Measurements from ENCODE around the gene PCNX4.

The PCNX4 gene

GRCh38 chr14:60111732-60112131 is 20.0 kb downstream of the PCNX4 start:
- Histone ChIP-seq H3K4me1 (ENCODE audit: insufficient read depth, low read length, severe bottlenecking) (no peaks in the 10 kb centered on the region), H3K27ac (ENCODE audit: low read depth, low read length, poor library complexity, severe bottlenecking) (no peak overlapping the region), H3K9ac (ENCODE audit: low read length) (no peak overlapping the region), H3K27me3 (ENCODE audit: insufficient read depth, low read length) (no peaks in the 10 kb centered on the region), H3K4me2 (ENCODE audit: low read length) (no peak overlapping the region), H3K36me3 (ENCODE audit: insufficient read depth, low read length) (peaks cover 57% of the 10 kb centered on the region), H4K20me1 (ENCODE audit: insufficient read depth, low read length) (no peaks in the 10 kb centered on the region), H3K4me3 (ENCODE audit: low read depth, low read length, poor library complexity, severe bottlenecking) (no peak overlapping the region), H3F3A (ENCODE audit: insufficient read depth, low read length) (no peaks in the 10 kb centered on the region), H3K9me3 (ENCODE audit: low read length) (no peaks in the 10 kb centered on the region), H2AFZ (ENCODE audit: low read length) (no peak overlapping the region), H3K79me2 (ENCODE audit: insufficient read depth, low read length) (0 out of 2 replicates have a peak, but pooled peaks cover 14% of the 10 kb centered on the region), H3K9me2 (ENCODE audit: low read depth, low read length) (no peaks in the 10 kb centered on the region)
- TF ChIP-seq CTCF (IDR thresholded peaks at IDR 0.05; ENCODE audit: low read length) (no peak), EZH2 (IDR thresholded peaks at IDR 0.05; ENCODE audit: borderline replicate concordance, low read length) (no peak)

- Histone ChIP-seq H3K27me3 (ENCODE audit: insufficient read depth, low read length) (no peaks in the 10 kb centered on the region), H3K36me3 (ENCODE audit: insufficient read depth, low read length) (peaks cover 60% of the 10 kb centered on the region), H3K79me2 (ENCODE audit: insufficient read depth, low read length) (0 out of 2 replicates have a peak, but pooled peaks cover 7% of the 10 kb centered on the region), H3K4me3 (ENCODE audit: low read depth, low read length, poor library complexity, severe bottlenecking) (no peak overlapping the region), H3K9ac (ENCODE audit: low read length) (no peak overlapping the region), H3K27ac (ENCODE audit: low read depth, low read length, poor library complexity, severe bottlenecking) (no peak overlapping the region), H3K9me2 (ENCODE audit: low read depth, low read length) (no peaks in the 10 kb centered on the region), H2AFZ (ENCODE audit: low read length) (no peak overlapping the region), H4K20me1 (ENCODE audit: insufficient read depth, low read length) (no peaks in the 10 kb centered on the region), H3F3A (ENCODE audit: insufficient read depth, low read length) (no peaks in the 10 kb centered on the region), H3K4me1 (ENCODE audit: insufficient read depth, low read length, severe bottlenecking) (no peaks in the 10 kb centered on the region), H3K9me3 (ENCODE audit: low read length) (no peaks in the 10 kb centered on the region), H3K4me2 (ENCODE audit: low read length) (no peak overlapping the region)
- no peak for TF ChIP-seq CTCF (IDR thresholded peaks at IDR 0.05; ENCODE audit: low read length)
- TF ChIP-seq EZH2 (IDR thresholded peaks at IDR 0.05; ENCODE audit: borderline replicate concordance, low read length), result no peak
These were observed 23.2 kb downstream of the PCNX4 start for GRCh38 chr14:60114881-60115280.

GRCh38 chr14:60116181-60116580 is 24.5 kb downstream of the PCNX4 start:
- peaks cover 62% of the 10 kb centered on the region for H3K36me3 ChIP-seq (ENCODE audit: insufficient read depth, low read length)
- no peaks in the 10 kb centered on the region for H3F3A ChIP-seq (ENCODE audit: insufficient read depth, low read length)
- H3K4me1 ChIP-seq (ENCODE audit: insufficient read depth, low read length, severe bottlenecking), result no peaks in the 10 kb centered on the region
- H3K9me3 ChIP-seq (ENCODE audit: low read length), result no peaks in the 10 kb centered on the region
- H3K9me2 ChIP-seq (ENCODE audit: low read depth, low read length), result no peaks in the 10 kb centered on the region
- H3K9ac ChIP-seq (ENCODE audit: low read length), result no peak overlapping the region
- no peaks in the 10 kb centered on the region for H3K27me3 ChIP-seq (ENCODE audit: insufficient read depth, low read length)
- H3K4me2 ChIP-seq (ENCODE audit: low read length), result no peak overlapping the region
- H2AFZ ChIP-seq (ENCODE audit: low read length), result no peak overlapping the region
- 0 out of 2 replicates have a peak, but pooled peaks cover 7% of the 10 kb centered on the region for H3K79me2 ChIP-seq (ENCODE audit: insufficient read depth, low read length)
- H4K20me1 ChIP-seq (ENCODE audit: insufficient read depth, low read length), result no peaks in the 10 kb centered on the region
- H3K27ac ChIP-seq (ENCODE audit: low read depth, low read length, poor library complexity, severe bottlenecking), result no peak overlapping the region
- TF ChIP-seq EZH2 (IDR thresholded peaks at IDR 0.05; ENCODE audit: borderline replicate concordance, low read length) (no peak), CTCF (IDR thresholded peaks at IDR 0.05; ENCODE audit: low read length) (no peak)
- no peak overlapping the region for H3K4me3 ChIP-seq (ENCODE audit: low read depth, low read length, poor library complexity, severe bottlenecking)

All from OCI-LY1 (cell line).